ENCODE measurements around the gene MYO1F.

DNA sequence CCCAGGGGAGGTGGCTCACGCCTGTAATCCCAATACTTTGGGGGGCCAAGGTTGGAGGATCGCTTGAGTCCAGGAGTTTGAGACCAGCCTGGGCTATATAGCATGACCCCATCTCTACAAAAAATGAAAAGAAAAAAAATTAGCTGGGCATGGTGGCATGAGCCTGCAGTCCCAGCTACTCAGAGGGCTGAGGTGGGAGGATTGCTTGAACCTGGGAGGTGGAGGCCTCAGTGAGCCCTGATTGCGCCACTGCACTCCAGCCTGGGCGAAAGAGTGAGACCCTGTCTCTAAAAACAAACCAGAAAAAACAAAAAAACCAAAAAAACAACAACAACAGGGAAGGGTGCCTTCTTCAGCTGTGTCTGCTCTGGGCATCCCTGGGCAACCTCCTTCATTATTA lies 499 bp upstream of the MYO1F start:
- TF ChIP-seq EP300 (IDR thresholded peaks at IDR 0.05; ENCODE audit: low read depth) = no peak
- no peak for TF ChIP-seq CTCF (IDR thresholded peaks at IDR 0.05)

Data from transverse colon (tissue), 3 donors.